22Rv1 (cell line): Measurements from ENCODE around the gene C5orf24.
"Not testable (repeated sequence)": the region's sequence is repeated elsewhere in the genome, so short reads cannot be mapped to it uniquely, and the experiment has no call there.

ENCODE experiments used
- ZFX ChIP-seq: fragments of 450-650 bp; IDR thresholded peaks from 2 replicates; pipeline ENCODE4 v1.6.1; 2017; ENCODE audit warnings: antibody characterized with exemption, borderline replicate concordance
- TF ChIP-seq, protein P1 (sequence below): fragments of 450-650 bp; IDR thresholded peaks from 2 replicates; pipeline ENCODE4 v1.5.1; 2017; ENCODE audit warnings: mild to moderate bottlenecking

DNA sequence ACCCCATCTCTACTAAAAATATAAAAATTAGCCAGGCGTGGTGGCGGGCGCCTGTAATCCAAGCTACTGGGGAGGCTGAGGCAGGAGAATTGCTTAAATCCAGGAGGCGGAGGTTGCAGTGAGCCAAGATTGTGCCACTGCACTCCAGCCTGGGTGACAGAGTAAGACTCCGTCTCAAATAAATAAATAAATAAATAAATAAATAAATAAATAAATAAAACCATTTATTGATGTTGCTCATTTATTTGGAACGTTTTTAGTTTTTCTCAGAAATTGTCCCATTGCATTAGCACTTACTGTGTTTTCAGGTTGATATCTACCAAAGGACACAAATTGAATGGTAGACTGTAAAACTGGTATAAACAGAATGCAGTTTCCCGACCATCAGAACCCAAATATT, 10.7 kb downstream of the C5orf24 start:
- TF ChIP-seq, protein P1, sequence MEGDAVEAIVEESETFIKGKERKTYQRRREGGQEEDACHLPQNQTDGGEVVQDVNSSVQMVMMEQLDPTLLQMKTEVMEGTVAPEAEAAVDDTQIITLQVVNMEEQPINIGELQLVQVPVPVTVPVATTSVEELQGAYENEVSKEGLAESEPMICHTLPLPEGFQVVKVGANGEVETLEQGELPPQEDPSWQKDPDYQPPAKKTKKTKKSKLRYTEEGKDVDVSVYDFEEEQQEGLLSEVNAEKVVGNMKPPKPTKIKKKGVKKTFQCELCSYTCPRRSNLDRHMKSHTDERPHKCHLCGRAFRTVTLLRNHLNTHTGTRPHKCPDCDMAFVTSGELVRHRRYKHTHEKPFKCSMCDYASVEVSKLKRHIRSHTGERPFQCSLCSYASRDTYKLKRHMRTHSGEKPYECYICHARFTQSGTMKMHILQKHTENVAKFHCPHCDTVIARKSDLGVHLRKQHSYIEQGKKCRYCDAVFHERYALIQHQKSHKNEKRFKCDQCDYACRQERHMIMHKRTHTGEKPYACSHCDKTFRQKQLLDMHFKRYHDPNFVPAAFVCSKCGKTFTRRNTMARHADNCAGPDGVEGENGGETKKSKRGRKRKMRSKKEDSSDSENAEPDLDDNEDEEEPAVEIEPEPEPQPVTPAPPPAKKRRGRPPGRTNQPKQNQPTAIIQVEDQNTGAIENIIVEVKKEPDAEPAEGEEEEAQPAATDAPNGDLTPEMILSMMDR, result not testable (repeated sequence)
- not testable (repeated sequence) for TF ChIP-seq ZFX
